ENCODE data around the gene WDR43.

The WDR43 gene

GRCh38 chr2:28895189-28895893 is 874 bp downstream of the WDR43 start:
- peak; percentile 35 for DNase-seq (ENCODE audit: extremely low spot score)
- ChIA-PET POLR2A (interaction anchor here (1.2 to 3.8 kb wide), 4 partner anchors 10 to 33 kb away, joined by 4 to 22 read pairs (median 4); partner anchors contain the start of gene TRMT61B), CTCF (no interaction called here)
- TF ChIP-seq NFRKB (IDR thresholded peaks at IDR 0.05) = no peak

- CTCF ChIA-PET = interaction anchor here (0.7 to 1.2 kb wide), 2 partner anchors 20 to 32 kb away, joined by 3 read pairs; no protein-coding TSS in a partner anchor
- TF ChIP-seq TARDBP (IDR thresholded peaks at IDR 0.05) (no peak), FOXM1 (IDR thresholded peaks at IDR 0.05; ENCODE audit: borderline replicate concordance) (no peak), FOXA1 (IDR thresholded peaks at IDR 0.05) (no peak), PKNOX1 (IDR thresholded peaks at IDR 0.05) (no peak)
- POLR2A ChIA-PET = interaction anchor here (3.8 kb wide), 1 partner anchor 27 kb away, joined by 22 read pairs; the partner anchor contains the start of gene TRMT61B
- DNase-seq (ENCODE audit: extremely low spot score) = no peak
Measured at GRCh38 chr2:28896906-28897305, 2.4 kb downstream of the WDR43 start.

- CTCF ChIA-PET = no interaction called here
- TF ChIP-seq ZNF384 (IDR thresholded peaks at IDR 0.05) (no peak), LEF1 (IDR thresholded peaks at IDR 0.05; ENCODE audit: borderline replicate concordance) (no peak), FOXK2 (IDR thresholded peaks at IDR 0.05) (no peak), CTBP1 (IDR thresholded peaks at IDR 0.05; ENCODE audit: borderline replicate concordance) (no peak), NFRKB (IDR thresholded peaks at IDR 0.05) (no peak), PKNOX1 (IDR thresholded peaks at IDR 0.05) (no peak), ARNT (IDR thresholded peaks at IDR 0.05) (no peak), L3MBTL2 (conservative IDR thresholded peaks at IDR 0.05) (no peak), TARDBP (IDR thresholded peaks at IDR 0.05) (no peak), FOXM1 (IDR thresholded peaks at IDR 0.05; ENCODE audit: borderline replicate concordance) (no peak)
- POLR2A ChIA-PET = no interaction called here
- no peak for DNase-seq (ENCODE audit: extremely low spot score)
Measured at GRCh38 chr2:28898048-28898447, 3.6 kb downstream of the WDR43 start.

GRCh38 chr2:28901202-28901601 is 6.7 kb downstream of the WDR43 start:
- CTCF ChIA-PET = no interaction called here
- no peak for DNase-seq (ENCODE audit: extremely low spot score)
- TF ChIP-seq BHLHE40 (IDR thresholded peaks at IDR 0.05; ENCODE audit: borderline replicate concordance) = no peak
- no peak for TF ChIP-seq NFRKB (IDR thresholded peaks at IDR 0.05)
- no peak for TF ChIP-seq FOXK2 (IDR thresholded peaks at IDR 0.05)
- no peak for TF ChIP-seq CTBP1 (IDR thresholded peaks at IDR 0.05; ENCODE audit: borderline replicate concordance)
- no peak for TF ChIP-seq LEF1 (IDR thresholded peaks at IDR 0.05; ENCODE audit: borderline replicate concordance)
- TF ChIP-seq ELF4 (IDR thresholded peaks at IDR 0.05) = no peak
- no peak for TF ChIP-seq SUZ12 (IDR thresholded peaks at IDR 0.05)
- no peak for TF ChIP-seq L3MBTL2 (conservative IDR thresholded peaks at IDR 0.05)
- TF ChIP-seq SP1 (IDR thresholded peaks at IDR 0.05) = no peak
- TF ChIP-seq FOXM1 (IDR thresholded peaks at IDR 0.05; ENCODE audit: borderline replicate concordance) = no peak
- no peak for TF ChIP-seq PKNOX1 (IDR thresholded peaks at IDR 0.05)
- no peak for TF ChIP-seq FOXA1 (IDR thresholded peaks at IDR 0.05)
- TF ChIP-seq ZNF384 (IDR thresholded peaks at IDR 0.05) = no peak
- TF ChIP-seq ARNT (IDR thresholded peaks at IDR 0.05) = no peak
- no peak for TF ChIP-seq HDGF (IDR thresholded peaks at IDR 0.05; ENCODE audit: borderline replicate concordance)
- TF ChIP-seq TARDBP (IDR thresholded peaks at IDR 0.05) = no peak
- POLR2A ChIA-PET = no interaction called here

- ChIA-PET CTCF (no interaction called here), POLR2A (no interaction called here)
- TF ChIP-seq FOXK2 (IDR thresholded peaks at IDR 0.05) (no peak), CTBP1 (IDR thresholded peaks at IDR 0.05; ENCODE audit: borderline replicate concordance) (no peak), SUZ12 (IDR thresholded peaks at IDR 0.05) (no peak), TARDBP (IDR thresholded peaks at IDR 0.05) (no peak), L3MBTL2 (conservative IDR thresholded peaks at IDR 0.05) (no peak), FOXM1 (IDR thresholded peaks at IDR 0.05; ENCODE audit: borderline replicate concordance) (no peak), ELF4 (IDR thresholded peaks at IDR 0.05) (no peak), PKNOX1 (IDR thresholded peaks at IDR 0.05) (no peak), NFRKB (IDR thresholded peaks at IDR 0.05) (no peak), ZNF384 (IDR thresholded peaks at IDR 0.05) (no peak), LEF1 (IDR thresholded peaks at IDR 0.05; ENCODE audit: borderline replicate concordance) (no peak), SP1 (IDR thresholded peaks at IDR 0.05) (no peak), ARNT (IDR thresholded peaks at IDR 0.05) (no peak), BHLHE40 (IDR thresholded peaks at IDR 0.05; ENCODE audit: borderline replicate concordance) (no peak), HDGF (IDR thresholded peaks at IDR 0.05; ENCODE audit: borderline replicate concordance) (no peak), FOXA1 (IDR thresholded peaks at IDR 0.05) (no peak)
- DNase-seq (ENCODE audit: extremely low spot score) = no peak
Measured at GRCh38 chr2:28901841-28902240, 7.4 kb downstream of the WDR43 start.

- ChIA-PET POLR2A (no interaction called here), CTCF (no interaction called here)
- TF ChIP-seq ZNF384 (IDR thresholded peaks at IDR 0.05) (no peak), FOXM1 (IDR thresholded peaks at IDR 0.05; ENCODE audit: borderline replicate concordance) (no peak), ELF4 (IDR thresholded peaks at IDR 0.05) (no peak), FOXA1 (IDR thresholded peaks at IDR 0.05) (no peak), LEF1 (IDR thresholded peaks at IDR 0.05; ENCODE audit: borderline replicate concordance) (no peak), NFRKB (IDR thresholded peaks at IDR 0.05) (no peak), PKNOX1 (IDR thresholded peaks at IDR 0.05) (no peak), CTBP1 (IDR thresholded peaks at IDR 0.05; ENCODE audit: borderline replicate concordance) (no peak), BHLHE40 (IDR thresholded peaks at IDR 0.05; ENCODE audit: borderline replicate concordance) (no peak), HDGF (IDR thresholded peaks at IDR 0.05; ENCODE audit: borderline replicate concordance) (no peak), SP1 (IDR thresholded peaks at IDR 0.05) (no peak), FOXK2 (IDR thresholded peaks at IDR 0.05) (no peak), ARNT (IDR thresholded peaks at IDR 0.05) (no peak), TARDBP (IDR thresholded peaks at IDR 0.05) (no peak)
- no peak for DNase-seq (ENCODE audit: extremely low spot score)
Measured at GRCh38 chr2:28902584-28902983, 8.1 kb downstream of the WDR43 start.
